Ecto neural progenitor cell (in vitro differentiated cells): ENCODE data around the gene PDS5B.
"Not testable (repeated sequence)": the region's sequence is repeated elsewhere in the genome, so short reads cannot be mapped to it uniquely, and the experiment has no call there.

Experiments used
- DNase-seq: peaks from one replicate; pipeline ENCODE4 v3.0.0-alpha.2; 2018; ENCODE audit warnings: low spot score

Gene PDS5B

GRCh38 chr13:32728327-32728726 lies 142.1 kb downstream of the PDS5B start:
- DNase-seq, result no peak

GRCh38 chr13:32729097-32729496 lies 142.8 kb downstream of the PDS5B start:
- DNase-seq, result not testable (repeated sequence)

DNA sequence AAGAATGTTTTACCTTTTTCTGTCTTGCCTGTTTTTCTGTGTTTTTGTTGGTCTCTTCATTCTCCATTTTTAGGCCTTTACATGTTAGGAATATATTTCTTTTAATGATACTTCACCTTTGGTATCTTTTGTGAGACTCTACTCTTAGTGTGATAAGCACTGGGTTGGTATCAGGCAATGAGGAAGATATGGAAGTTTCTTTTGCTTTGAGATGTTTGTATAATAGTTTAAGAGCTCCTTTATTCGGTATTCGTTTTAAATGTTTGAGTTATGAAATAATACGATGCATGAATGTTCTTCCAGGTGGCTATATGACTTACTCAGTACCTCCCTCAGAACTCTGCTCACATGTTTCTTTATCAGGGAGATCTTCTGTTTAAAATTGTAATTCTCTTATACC lies 144.8 kb downstream of the PDS5B start:
- no peak for DNase-seq

- DNase-seq, result no peak
Observed at GRCh38 chr13:32731576-32731975, 145.3 kb downstream of the PDS5B start.

- no peak for DNase-seq
Observed at GRCh38 chr13:32733690-32734089, 147.4 kb downstream of the PDS5B start.

- no peak for DNase-seq
Observed at GRCh38 chr13:32734511-32734910, 148.3 kb downstream of the PDS5B start.

- no peak for DNase-seq
Observed at GRCh38 chr13:32735859-32736258, 149.6 kb downstream of the PDS5B start.

GRCh38 chr13:32736648-32737047 lies 150.4 kb downstream of the PDS5B start:
- DNase-seq, result no peak

DNA sequence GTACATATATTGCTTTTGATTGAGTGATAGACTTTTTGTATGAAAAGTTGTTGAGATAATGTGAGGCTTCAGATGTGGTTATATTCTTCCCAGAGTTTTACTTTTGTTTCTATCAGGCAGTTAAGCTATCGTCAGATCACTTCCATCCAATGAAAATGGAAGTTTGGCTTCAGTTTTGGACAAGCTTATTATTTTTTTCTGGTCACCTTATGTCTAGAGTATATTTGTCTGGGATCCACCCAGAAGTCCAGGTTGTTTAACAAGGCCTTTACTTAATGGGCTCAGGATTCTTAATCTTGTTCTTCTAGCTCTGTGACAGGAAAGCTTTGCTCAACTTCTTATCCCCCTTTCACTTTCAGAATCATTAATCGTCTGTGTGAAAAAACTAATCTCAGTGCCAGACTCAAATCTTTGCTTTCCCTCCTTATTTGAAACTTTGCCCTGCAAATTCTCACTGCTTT lies 150.9 kb downstream of the PDS5B start:
- no peak for DNase-seq

- no peak for DNase-seq
Observed at GRCh38 chr13:32737679-32738078, 151.4 kb downstream of the PDS5B start.

DNA sequence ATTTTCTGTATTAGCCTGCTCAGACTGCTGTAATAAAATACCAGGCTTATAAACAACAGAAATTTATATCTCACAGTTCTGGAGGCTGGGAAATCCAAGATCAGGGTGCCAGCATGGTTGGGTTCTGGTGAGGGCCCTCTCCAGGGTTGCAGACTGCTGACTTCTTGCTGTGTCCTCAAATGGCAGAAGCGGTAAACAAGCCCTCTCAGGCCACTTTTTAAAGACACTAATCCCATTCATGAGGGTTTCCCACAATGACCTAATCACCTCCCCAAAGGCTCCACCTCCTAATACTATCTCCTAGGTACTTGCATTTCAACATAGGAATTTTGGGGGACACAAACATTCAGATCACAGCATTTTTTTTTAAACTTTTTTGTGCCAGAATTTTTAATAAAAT lies 159.3 kb downstream of the PDS5B start:
- no peak for DNase-seq

DNA sequence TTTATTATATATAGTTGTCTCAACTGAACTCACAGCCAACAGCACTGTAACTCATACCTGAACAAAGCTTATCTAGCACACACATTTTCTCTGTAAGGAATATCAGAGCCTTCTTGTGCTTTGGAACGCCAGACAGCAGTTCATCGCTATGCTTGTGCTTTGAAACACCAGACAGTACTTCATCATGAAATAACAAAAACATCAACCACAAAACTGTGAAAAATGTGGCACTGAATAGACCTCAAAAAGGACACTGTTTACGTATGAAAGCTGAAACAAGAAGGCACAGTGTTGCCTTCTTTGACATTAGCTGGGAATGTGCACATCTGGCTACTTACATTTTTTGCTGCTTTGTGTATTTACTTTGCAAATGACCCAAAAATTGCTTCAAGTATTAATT lies 160.2 kb downstream of the PDS5B start:
- DNase-seq, result no peak

DNA sequence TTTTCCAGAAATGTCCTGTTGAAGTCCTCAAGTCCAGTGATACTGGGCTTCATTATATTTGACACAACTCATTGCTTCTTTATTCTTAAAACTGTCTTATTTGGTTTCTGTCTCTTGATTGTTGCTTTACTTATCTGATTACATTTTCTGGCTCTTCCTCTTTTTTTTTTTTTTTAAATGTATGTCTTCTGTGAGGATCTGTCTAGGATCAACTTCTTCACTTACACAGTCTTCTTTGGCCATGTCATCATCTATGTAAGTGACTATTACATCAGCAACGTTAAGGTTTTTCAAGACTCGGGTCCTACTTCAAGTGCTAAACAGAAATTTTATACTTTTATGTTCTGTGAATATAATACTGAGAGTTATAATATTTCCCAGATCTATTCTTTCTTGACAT lies 162.1 kb downstream of the PDS5B start:
- no peak for DNase-seq

- no peak for DNase-seq
Observed at GRCh38 chr13:32751340-32751739, 165.1 kb downstream of the PDS5B start.

- DNase-seq, result no peak
Observed at GRCh38 chr13:32752311-32752710, 166.1 kb downstream of the PDS5B start.

GRCh38 chr13:32752997-32753606 lies 166.8 kb downstream of the PDS5B start:
- DNase-seq, result no peak

GRCh38 chr13:32754179-32754578 lies 167.9 kb downstream of the PDS5B start:
- DNase-seq, result no peak

- DNase-seq, result no peak
Observed at GRCh38 chr13:32759152-32759551, 172.9 kb downstream of the PDS5B start.

DNA sequence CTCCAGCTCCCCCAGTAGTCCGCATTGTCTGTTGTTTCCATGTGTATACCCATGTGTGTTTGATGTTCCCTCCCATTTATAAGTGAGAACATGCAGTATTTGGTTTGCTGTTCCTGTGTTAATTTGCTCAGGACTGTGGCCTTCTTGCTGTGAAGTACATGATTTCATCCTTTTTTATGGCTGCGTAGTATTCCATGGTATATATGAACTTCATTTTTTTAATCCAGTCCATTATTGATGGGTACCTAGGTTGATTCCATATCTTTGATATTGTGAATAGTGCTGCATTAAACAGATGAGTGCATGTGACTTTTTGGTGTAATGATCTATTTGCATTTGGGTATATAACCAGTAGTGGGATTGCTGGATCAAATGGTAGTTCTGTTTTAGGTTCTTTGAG lies 175.2 kb downstream of the PDS5B start:
- DNase-seq, result no peak

DNA sequence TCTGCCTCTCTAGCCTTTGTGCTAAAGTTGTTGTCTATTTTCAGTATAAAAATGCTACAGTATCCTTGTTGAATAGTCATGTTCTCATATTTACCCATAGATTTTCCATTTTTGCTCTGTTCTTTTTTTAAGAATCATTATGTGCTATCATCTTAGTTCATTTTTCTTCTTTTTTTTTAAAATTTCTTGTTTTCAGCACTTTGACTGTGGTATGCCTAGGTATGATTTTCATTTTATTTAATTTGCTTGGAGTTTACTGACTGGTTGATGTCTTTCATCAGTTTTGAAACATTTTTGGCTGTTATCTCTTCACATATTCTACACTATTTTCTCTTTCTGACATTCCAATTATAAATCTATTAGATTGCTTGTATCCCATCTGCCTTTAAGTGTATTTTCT lies 192.9 kb downstream of the PDS5B start:
- no peak for DNase-seq

DNA sequence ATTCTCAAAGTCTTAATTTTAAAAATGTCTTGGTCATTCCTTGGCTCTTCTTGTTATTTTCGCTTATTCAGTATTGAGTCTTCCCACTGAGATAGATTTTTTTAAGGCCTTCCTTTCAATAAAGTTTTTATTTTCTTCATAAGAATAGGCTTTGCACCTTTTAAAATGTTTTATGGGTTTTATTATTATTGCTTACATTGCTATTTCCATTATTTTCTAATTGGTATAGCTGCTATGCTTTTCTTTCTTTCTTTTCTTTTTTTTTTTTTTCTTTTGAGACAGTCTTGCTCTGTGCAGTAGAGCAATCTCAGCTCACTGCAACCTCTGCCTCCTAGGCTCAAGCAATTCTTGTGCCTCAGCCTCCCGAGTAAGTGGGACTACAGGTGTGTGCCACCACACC lies 195.7 kb downstream of the PDS5B start:
- no peak for DNase-seq

- no peak for DNase-seq
Observed at GRCh38 chr13:32783067-32783466, 196.8 kb downstream of the PDS5B start.

- no peak for DNase-seq
Observed at GRCh38 chr13:32790731-32791130, 204.5 kb downstream of the PDS5B start.

DNA sequence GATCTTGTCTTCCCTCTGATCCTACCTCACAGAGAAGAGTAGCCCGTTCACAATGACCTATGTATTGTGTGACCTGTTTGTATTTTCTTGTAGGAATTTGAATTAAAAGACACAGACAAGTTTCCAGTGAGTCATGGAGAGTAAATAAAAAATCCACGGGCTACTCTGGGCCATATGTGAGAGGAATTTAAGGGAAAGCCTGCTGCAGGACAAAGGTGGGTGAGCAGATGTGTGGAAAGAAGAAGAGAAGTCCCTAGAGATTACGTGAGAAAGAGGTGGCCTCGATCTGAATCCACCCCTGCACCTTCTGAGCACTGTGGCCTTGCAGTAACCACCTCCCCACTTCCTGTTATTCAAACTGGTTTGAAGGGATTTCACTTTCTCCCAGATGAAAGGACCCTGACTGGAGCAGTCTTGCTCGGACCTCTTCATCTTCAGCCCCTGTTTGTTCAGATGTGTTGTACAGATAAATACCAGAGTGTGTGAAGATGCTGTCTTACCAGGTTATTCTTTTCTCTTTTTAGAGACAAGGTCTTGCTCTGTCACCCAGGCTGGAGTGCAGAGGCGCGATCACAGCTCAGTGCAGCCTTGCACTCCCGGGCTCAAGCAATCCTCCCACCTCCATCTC lies 205.4 kb downstream of the PDS5B start:
- DNase-seq, result no peak
